GM18909 (cell line): ENCODE measurements around the gene GPR33.

ENCODE experiments used
- ATAC-seq: cut with Tn5 transposase; IDR thresholded peaks from one replicate; pipeline ENCODE4 v1.9.1; 2021; ENCODE audit warnings: mild to moderate bottlenecking; ENCODE audit not compliant: unreplicated experiment, poor library complexity

Gene GPR33

GRCh38 chr14:31487886-31488285 is at the start of gene GPR33:
GPR33 (minus strand) TSS chr14:31488039; CDS start chr14:31483965, 4,074 bp downstream.
- ATAC-seq: no peak

GRCh38 chr14:31536201-31536960 is 48.5 kb upstream of the GPR33 start:
- no peak for ATAC-seq

- no peak for ATAC-seq
These were observed 42.3 kb upstream of the GPR33 start for GRCh38 chr14:31530136-31530535.

GRCh38 chr14:31529053-31529452 is 41.2 kb upstream of the GPR33 start:
- no peak for ATAC-seq

GRCh38 chr14:31527546-31527945 is 39.7 kb upstream of the GPR33 start:
- ATAC-seq: no peak

- no peak for ATAC-seq
These were observed 39.2 kb upstream of the GPR33 start for GRCh38 chr14:31527087-31527486.

- ATAC-seq: no peak
These were observed 23.0 kb upstream of the GPR33 start for GRCh38 chr14:31510855-31511254.

- ATAC-seq: no peak
These were observed 22.4 kb upstream of the GPR33 start for GRCh38 chr14:31510222-31510621.

GRCh38 chr14:31508135-31508534 is 20.3 kb upstream of the GPR33 start:
- ATAC-seq: no peak

- no peak for ATAC-seq
These were observed 17.6 kb upstream of the GPR33 start for GRCh38 chr14:31505411-31505810.

- no peak for ATAC-seq
These were observed 14.0 kb upstream of the GPR33 start for GRCh38 chr14:31501870-31502269.

GRCh38 chr14:31492759-31493498 is 5.1 kb upstream of the GPR33 start:
- ATAC-seq: no peak

- peak; percentile 65 for ATAC-seq
These were observed 1.9 kb upstream of the GPR33 start for GRCh38 chr14:31489691-31490090.

- ATAC-seq: no peak
These were observed 1.1 kb downstream of the GPR33 start for GRCh38 chr14:31486764-31487163.

- ATAC-seq: no peak
These were observed 3.1 kb downstream of the GPR33 start for GRCh38 chr14:31484754-31485153.

- ATAC-seq: no peak
These were observed 7.7 kb downstream of the GPR33 start for GRCh38 chr14:31480156-31480555.

GRCh38 chr14:31479027-31479426 is 8.8 kb downstream of the GPR33 start:
- no peak for ATAC-seq

- ATAC-seq: no peak
These were observed 10.6 kb downstream of the GPR33 start for GRCh38 chr14:31477248-31477647.

GRCh38 chr14:31476131-31476866 is 11.5 kb downstream of the GPR33 start:
- ATAC-seq: no peak

- no peak for ATAC-seq
These were observed 21.3 kb downstream of the GPR33 start for GRCh38 chr14:31466554-31466953.

- no peak for ATAC-seq
These were observed 22.7 kb downstream of the GPR33 start for GRCh38 chr14:31465111-31465510.
